KMS-11 (cell line): ENCODE results near the gene CPT1B.

ENCODE experiments used
- H2AFZ ChIP-seq: fragments of 200-600 bp; sonication (generic); 2 replicates; pipeline ENCODE4 v1.6.1; 2016; ENCODE audit warnings: antibody characterized with exemption, mixed run types, low read depth
- H3K27ac ChIP-seq: fragments of 200-600 bp; sonication (generic); 2 replicates; pipeline ENCODE4 v1.6.1; 2016; ENCODE audit warnings: mild to moderate bottlenecking, mixed run types
- H3K27me3 ChIP-seq: fragments of 200-600 bp; sonication (generic); 2 replicates; pipeline ENCODE4 v1.6.1; 2017; ENCODE audit warnings: mild to moderate bottlenecking, low read depth, mixed run types, moderate library complexity; ENCODE audit not compliant: insufficient read depth
- H3K36me3 ChIP-seq: fragments of 200-600 bp; sonication (generic); 2 replicates; pipeline ENCODE4 v1.6.1; 2017; ENCODE audit warnings: mild to moderate bottlenecking, mixed run types; ENCODE audit not compliant: insufficient read depth
- H3K4me1 ChIP-seq: fragments of 200-600 bp; sonication (generic); 2 replicates; pipeline ENCODE4 v1.6.1; 2016; ENCODE audit warnings: mild to moderate bottlenecking, low read depth, mixed run types; ENCODE audit not compliant: poor library complexity, severe bottlenecking
- H3K4me2 ChIP-seq: fragments of 200-600 bp; sonication (generic); 2 replicates; pipeline ENCODE4 v1.7.0; 2016; ENCODE audit warnings: mild to moderate bottlenecking, mixed run types
- H3K4me3 ChIP-seq: fragments of 200-600 bp; sonication (generic); IDR thresholded peaks from 2 replicates; pipeline ENCODE4 v1.6.1; 2017; ENCODE audit warnings: low read depth, low read length, mixed read lengths; ENCODE audit not compliant: insufficient read depth
- H3K79me2 ChIP-seq: fragments of 200-600 bp; sonication (generic); 2 replicates; pipeline ENCODE4 v1.6.1; 2016; ENCODE audit warnings: low read depth, mixed run types; ENCODE audit not compliant: insufficient read depth
- H3K9ac ChIP-seq: fragments of 200-600 bp; sonication (generic); 2 replicates; pipeline ENCODE4 v1.6.1; 2016; ENCODE audit warnings: mild to moderate bottlenecking, mixed run types
- H4K20me1 ChIP-seq: fragments of 200-600 bp; sonication (generic); 2 replicates; pipeline ENCODE4 v1.6.1; 2016; ENCODE audit warnings: mild to moderate bottlenecking, mixed run types; ENCODE audit not compliant: insufficient read depth
- TF ChIP-seq, protein P1 (sequence below): fragments of 200-600 bp; sonication (generic); conservative IDR thresholded peaks from 2 replicates; pipeline ENCODE4 v1.6.1; 2017; ENCODE audit warnings: low read depth, mild to moderate bottlenecking, antibody characterized with exemption, low read length, moderate library complexity, mixed read lengths

The CPT1B gene

DNA sequence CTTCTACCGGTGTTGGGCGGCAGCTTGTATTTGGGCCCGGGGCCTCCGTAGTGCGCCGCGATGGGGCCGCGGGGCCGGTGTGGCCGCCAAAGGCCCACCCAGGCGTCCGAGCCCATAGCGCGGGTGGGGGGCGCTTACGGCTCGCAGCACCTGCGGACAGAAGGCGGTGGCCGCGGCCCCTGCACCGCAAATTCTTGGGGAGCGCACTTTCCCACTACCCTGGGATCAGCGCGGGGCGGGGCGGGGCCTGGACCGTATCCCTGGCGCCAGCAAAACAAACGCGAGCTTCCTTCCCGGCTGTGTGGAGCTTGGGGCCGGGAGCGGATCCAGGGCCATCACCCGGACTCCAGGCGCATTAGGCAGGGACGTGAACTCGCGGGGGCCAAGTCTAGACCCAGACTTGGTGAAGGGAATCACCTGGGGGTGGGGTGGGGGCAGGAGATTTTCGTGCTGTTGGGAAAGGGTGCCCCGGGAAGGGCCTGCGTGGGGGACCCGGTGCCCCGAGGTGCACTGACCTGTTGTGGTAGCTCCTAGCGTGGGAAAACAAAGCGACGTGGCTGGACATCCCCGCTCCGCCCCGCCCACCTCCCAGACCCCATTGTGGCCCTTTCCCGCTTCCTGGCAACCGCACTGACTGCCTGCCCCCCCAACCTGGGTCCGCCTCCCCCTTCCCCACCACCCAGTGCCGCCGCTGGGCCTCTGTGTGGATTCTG is 46.1 kb downstream of the CPT1B start:
- no peaks in the 10 kb centered on the region for H4K20me1 ChIP-seq
- TF ChIP-seq, protein P1, sequence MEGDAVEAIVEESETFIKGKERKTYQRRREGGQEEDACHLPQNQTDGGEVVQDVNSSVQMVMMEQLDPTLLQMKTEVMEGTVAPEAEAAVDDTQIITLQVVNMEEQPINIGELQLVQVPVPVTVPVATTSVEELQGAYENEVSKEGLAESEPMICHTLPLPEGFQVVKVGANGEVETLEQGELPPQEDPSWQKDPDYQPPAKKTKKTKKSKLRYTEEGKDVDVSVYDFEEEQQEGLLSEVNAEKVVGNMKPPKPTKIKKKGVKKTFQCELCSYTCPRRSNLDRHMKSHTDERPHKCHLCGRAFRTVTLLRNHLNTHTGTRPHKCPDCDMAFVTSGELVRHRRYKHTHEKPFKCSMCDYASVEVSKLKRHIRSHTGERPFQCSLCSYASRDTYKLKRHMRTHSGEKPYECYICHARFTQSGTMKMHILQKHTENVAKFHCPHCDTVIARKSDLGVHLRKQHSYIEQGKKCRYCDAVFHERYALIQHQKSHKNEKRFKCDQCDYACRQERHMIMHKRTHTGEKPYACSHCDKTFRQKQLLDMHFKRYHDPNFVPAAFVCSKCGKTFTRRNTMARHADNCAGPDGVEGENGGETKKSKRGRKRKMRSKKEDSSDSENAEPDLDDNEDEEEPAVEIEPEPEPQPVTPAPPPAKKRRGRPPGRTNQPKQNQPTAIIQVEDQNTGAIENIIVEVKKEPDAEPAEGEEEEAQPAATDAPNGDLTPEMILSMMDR = no peak
- peak overlapping the region; percentile 42; the same call in 1 of the 2 replicates for H3K4me2 ChIP-seq
- H3K4me3 ChIP-seq = no peak overlapping the region
- peak overlapping the region; percentile 93 for H3K9ac ChIP-seq
- H3K27me3 ChIP-seq = no peaks in the 10 kb centered on the region
- no peaks in the 10 kb centered on the region for H3K36me3 ChIP-seq
- peak overlapping the region; percentile 91 for H3K27ac ChIP-seq
- H3K4me1 ChIP-seq = peaks cover 32% of the 10 kb centered on the region
- H3K79me2 ChIP-seq = no peaks in the 10 kb centered on the region
- H2AFZ ChIP-seq = no peak overlapping the region

DNA sequence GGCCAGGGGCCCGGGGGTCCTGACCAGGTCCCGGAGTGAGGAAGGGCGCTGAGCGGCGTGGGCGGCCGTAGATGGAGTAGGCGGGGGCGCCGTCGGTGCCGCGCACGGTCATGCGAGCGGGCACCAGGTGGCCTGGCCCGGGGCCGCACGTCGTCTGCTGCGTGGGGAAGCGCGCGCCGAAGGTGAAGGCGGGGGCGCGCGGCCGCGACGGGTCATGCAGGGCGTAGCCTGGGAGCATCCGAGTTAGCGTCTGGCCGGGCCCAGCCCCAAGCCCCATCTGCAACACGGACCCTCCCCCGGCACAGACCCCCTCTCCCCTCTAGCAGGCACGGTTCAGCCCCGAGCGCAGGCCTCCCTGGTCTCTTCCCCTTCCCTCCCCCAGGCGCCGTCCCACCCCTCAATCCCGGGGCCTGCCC is 46.7 kb downstream of the CPT1B start:
- H3K4me3 ChIP-seq = no peak overlapping the region
- H3K27me3 ChIP-seq = no peaks in the 10 kb centered on the region
- H3K79me2 ChIP-seq = no peaks in the 10 kb centered on the region
- H4K20me1 ChIP-seq = no peaks in the 10 kb centered on the region
- TF ChIP-seq, protein P1 = no peak
- no peaks in the 10 kb centered on the region for H3K36me3 ChIP-seq
- peak overlapping the region; percentile 54; the same call in 1 of the 2 replicates for H3K4me2 ChIP-seq
- H2AFZ ChIP-seq = no peak overlapping the region
- peak overlapping the region; percentile 93 for H3K9ac ChIP-seq
- H3K27ac ChIP-seq = peak overlapping the region; percentile 91
- H3K4me1 ChIP-seq = peaks cover 28% of the 10 kb centered on the region

DNA sequence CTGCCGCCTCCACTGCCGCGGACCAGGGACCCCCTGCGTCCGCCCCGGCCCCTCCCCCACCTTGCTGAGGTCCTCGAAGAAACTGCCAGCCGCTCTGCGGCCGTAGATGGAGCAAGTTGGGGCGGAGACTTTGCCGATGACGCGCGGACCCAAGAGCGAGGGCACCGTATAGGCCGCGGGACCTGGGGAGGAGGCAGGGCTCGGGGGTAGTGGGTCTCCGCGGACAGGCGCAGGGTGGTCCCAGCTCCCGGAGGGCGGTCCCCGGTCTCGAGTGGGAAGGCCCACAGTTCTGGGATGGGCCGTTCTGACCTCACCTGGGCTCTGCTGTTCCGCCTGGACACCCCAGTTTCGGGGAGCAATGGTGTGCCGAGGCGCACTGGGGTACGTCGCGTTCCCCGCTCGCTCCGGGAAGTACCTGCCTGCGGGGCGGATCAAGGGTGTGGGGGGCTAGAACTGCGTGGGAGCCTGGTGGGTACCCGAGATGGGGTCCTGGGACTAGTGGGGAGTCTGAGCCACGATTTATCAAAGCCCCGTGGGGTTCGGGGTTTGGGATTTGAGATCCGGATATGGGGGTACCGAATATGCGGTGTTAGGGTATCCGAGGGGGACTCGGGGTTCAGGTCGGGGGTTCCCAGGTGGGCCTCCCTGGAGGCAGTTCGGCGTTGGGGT is 47.2 kb downstream of the CPT1B start:
- TF ChIP-seq, protein P1 = no peak
- peaks cover 23% of the 10 kb centered on the region for H3K4me1 ChIP-seq
- H4K20me1 ChIP-seq = no peaks in the 10 kb centered on the region
- peak overlapping the region; percentile 93 for H3K9ac ChIP-seq
- H3K79me2 ChIP-seq = no peaks in the 10 kb centered on the region
- H2AFZ ChIP-seq = peak overlapping the region; percentile 22; the same call in 1 of the 2 replicates
- H3K27me3 ChIP-seq = no peaks in the 10 kb centered on the region
- no peak overlapping the region for H3K4me3 ChIP-seq
- H3K27ac ChIP-seq = peak overlapping the region; percentile 91
- H3K4me2 ChIP-seq = peak overlapping the region; percentile 54; the same call in 1 of the 2 replicates
- H3K36me3 ChIP-seq = no peaks in the 10 kb centered on the region

DNA sequence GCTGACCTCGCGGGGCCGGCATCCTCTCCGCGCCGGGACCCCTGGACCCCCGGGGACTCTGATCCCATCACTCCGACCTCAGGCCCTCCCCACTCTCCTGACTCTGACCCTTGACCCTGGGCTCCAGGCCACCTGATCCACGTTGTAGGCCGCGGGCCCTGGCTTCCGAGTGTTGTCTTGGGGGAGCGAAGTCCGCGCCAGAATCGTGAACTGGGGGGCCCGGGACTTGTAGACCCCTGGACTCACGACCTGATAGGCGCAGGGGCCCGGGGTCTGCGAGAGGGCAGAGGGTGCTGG is 47.7 kb downstream of the CPT1B start:
- no peaks in the 10 kb centered on the region for H3K36me3 ChIP-seq
- no peak overlapping the region for H3K4me3 ChIP-seq
- H3K79me2 ChIP-seq = no peaks in the 10 kb centered on the region
- no peaks in the 10 kb centered on the region for H3K27me3 ChIP-seq
- no peaks in the 10 kb centered on the region for H4K20me1 ChIP-seq
- H3K9ac ChIP-seq = peak overlapping the region; percentile 93
- H3K27ac ChIP-seq = peak overlapping the region; percentile 91
- H3K4me1 ChIP-seq = peaks cover 18% of the 10 kb centered on the region
- H3K4me2 ChIP-seq = peak overlapping the region; percentile 54; the same call in 1 of the 2 replicates
- TF ChIP-seq, protein P1 = no peak
- no peak overlapping the region for H2AFZ ChIP-seq
